Activated T-helper 9 cell treated with anti-CD3 and anti-CD28 coated beads, Interleukin-2, amount 50 U/mL, for 16 hours (primary cell): ENCODE data around the gene MGRN1.
A peak's percentile ranks its signal among the peaks of the same experiment; 100 is the strongest.

ENCODE experiments used
- DNase-seq: peaks from one replicate; pipeline ENCODE4 v3.0.0-alpha.2; 2020; ENCODE audit warnings: low read depth

Gene MGRN1

GRCh38 chr16:4687946-4688673, 63.5 kb downstream of the MGRN1 start:
- no peak for DNase-seq

- no peak for DNase-seq
These were observed 64.0 kb downstream of the MGRN1 start for GRCh38 chr16:4688674-4689045.

DNA sequence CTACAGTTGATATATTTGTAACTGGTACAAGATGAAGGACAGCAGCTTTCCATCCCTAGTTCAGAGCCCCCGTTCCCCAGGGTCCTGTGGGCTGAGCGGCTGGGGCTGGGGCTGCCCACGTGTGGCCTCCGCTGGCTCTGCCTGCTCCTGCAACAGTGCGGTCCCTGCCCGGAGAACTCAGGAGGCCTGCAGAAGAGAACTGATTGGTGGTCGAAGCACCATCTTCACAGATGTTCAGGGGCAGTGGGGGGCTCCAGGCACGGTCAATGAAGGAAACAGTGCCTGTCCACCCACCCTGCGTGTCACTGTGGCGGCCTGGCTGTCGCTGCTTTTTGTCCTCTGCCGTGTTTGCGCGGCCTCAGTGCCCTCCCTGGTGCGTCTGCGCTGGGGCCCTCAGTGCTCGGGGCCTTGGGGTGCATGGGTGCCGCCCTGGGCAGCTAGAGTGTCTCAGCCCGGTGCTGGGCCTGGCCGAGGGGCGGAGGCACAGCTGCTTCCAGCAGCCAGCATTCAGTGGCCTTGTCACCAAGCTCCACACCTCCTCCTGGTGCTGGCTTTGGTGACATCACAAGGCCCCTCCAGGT, 64.6 kb downstream of the MGRN1 start:
- no peak for DNase-seq

GRCh38 chr16:4689864-4690704, 65.5 kb downstream of the MGRN1 start:
- DNase-seq = no peak

- DNase-seq = no peak
These were observed 66.5 kb downstream of the MGRN1 start for GRCh38 chr16:4690946-4691665.

DNA sequence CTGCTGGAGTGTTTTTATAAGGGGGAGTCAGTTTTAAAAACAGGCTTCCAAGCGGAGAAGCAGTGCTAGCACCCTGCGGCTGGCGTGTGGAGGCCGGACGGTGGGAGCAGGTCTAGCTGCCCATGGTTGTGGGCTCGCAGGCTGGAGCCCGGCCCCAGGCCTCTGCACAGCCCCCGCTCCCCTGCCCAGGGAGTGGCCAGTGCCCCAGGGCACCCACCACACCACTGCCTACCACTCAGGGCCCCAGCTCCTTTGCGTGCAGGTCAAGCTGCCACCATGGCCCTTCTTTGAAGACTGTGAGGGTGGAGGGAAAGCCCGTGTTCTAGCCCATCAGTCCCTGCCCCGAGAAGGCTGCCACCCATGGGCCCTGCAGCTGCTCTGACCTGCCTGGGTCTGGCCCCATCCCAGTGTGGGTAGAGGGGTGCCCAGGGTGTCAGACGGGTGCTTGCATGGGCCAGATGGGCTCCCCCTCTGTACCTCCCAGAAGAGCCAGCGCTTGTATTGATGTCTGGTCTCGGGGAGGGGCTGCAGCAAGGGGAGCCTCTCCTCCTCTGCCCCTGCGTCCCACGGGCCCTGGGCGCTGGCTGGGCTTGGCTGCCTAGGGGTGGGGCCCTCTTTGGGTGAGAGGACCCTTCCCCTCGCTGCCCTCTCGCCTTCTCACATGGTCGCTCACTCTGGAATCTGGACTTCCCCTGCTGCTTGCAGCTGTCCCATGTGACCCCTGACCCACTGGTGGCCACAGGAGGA, 67.2 kb downstream of the MGRN1 start:
- no peak for DNase-seq

- DNase-seq = no peak
These were observed 68.1 kb downstream of the MGRN1 start for GRCh38 chr16:4692460-4693295.

- DNase-seq = peak; percentile 97
These were observed 68.8 kb downstream of the MGRN1 start, which contains the start of gene NUDT16L1 for GRCh38 chr16:4693296-4693955. TSS of gene NUDT16L1 (plus strand) at chr16:4693562. CDS start at chr16:4693727, 165 bp downstream.

- DNase-seq = peak; percentile 39
These were observed 69.5 kb downstream of the MGRN1 start for GRCh38 chr16:4693956-4694641.

GRCh38 chr16:4694642-4695451, 70.2 kb downstream of the MGRN1 start:
- DNase-seq = no peak

DNA sequence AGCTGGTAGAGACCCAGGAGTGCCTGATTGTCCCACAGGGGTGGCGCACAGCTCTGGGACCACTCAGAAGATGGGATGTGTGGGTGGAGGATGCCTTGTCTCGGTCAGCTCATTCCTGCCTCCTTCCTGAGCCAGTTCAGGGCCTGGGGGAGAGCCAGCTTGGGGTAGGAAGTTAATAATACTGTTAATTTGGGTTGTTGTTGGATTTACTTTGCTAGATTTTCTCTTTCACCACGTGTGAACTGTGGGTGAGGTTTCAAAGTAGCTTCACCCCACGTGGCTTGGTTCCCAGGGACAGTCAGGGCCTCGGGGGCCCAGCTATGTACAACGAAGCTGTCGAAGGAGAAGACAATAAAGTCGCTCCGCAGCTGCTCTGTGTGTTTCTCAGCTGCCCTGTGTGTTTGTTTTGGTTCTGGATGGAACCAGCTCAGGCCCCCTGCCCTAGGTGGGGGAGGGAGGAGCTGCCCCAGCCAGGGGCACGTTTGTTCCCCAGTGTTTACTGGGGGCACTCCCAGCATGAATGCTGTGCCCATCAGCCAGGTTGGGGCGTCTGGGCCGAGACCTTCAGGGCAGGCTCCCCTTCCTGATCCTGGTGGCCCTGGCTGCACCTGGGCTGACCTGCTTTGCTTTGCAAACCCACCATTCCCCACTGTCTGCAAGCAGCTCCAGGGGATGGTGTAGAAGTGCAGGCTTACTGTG, 71.0 kb downstream of the MGRN1 start:
- no peak for DNase-seq

- no peak for DNase-seq
These were observed 71.7 kb downstream of the MGRN1 start for GRCh38 chr16:4696172-4696904.

- no peak for DNase-seq
These were observed 72.5 kb downstream of the MGRN1 start for GRCh38 chr16:4696905-4697847.

- no peak for DNase-seq
These were observed 73.2 kb downstream of the MGRN1 start for GRCh38 chr16:4697848-4698291.

DNA sequence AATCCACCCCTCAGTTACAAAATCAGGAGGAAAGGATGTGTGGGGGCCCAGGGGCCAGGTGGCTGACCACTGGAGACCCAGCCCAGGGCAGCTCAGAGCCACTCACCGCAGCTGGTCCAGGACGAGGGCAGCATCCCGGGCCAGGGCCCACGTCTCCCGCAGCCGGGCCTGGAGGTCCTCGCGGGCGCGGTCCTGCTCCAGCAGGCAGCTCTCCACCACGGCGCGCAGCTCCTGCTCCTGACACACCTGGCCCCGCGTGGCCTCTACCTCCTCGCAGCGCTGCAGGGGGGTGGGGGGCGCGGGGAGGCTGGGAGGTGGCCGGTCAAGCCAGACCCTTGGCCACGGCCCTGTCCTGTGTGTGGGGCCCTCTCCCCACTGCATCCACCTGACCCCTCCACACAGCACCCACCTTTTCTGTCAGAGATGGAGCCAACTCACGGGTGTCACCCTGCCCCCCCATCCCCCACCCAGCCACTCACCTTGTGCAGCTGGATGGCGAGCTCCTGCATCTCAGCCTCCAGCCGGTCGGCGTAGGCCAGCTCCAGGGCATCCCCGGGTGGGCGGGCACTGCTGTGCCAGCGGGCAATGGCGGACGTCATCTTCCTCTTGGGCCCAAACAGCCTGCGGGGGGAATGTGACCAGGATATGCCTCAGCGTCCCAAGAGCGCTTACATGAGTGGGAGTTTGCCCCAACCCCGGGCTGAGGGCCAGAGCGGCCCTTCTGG, 73.9 kb downstream of the MGRN1 start:
- DNase-seq = no peak
